Esophagus mucosa (tissue), 1 donor: ENCODE results near the gene TAS2R41. TPM values are rescaled to one million over a fixed set of nuclear protein-coding genes. Genes with fewer than 3 reads are reported as not detected.
"Not testable (repeated sequence)": the region's sequence is repeated elsewhere in the genome, so short reads cannot be mapped to it uniquely, and the experiment has no call there.

Experiments
- ATAC-seq: fragments of 200-7000 bp; cut with Tn5 transposase; one replicate; pipeline ENCODE4 v1.9.1; 2020
- total RNA-seq: library from RNA; stranded (reverse); gene quantifications from one replicate; pipeline ENCODE4 v1.2.4, GENCODE V29; 2023
- donor health status: DM: yes; HTN: yes; CAD: no.

The TAS2R41 gene
- total RNA-seq, 1 donor from 2014 or later: not detected

DNA sequence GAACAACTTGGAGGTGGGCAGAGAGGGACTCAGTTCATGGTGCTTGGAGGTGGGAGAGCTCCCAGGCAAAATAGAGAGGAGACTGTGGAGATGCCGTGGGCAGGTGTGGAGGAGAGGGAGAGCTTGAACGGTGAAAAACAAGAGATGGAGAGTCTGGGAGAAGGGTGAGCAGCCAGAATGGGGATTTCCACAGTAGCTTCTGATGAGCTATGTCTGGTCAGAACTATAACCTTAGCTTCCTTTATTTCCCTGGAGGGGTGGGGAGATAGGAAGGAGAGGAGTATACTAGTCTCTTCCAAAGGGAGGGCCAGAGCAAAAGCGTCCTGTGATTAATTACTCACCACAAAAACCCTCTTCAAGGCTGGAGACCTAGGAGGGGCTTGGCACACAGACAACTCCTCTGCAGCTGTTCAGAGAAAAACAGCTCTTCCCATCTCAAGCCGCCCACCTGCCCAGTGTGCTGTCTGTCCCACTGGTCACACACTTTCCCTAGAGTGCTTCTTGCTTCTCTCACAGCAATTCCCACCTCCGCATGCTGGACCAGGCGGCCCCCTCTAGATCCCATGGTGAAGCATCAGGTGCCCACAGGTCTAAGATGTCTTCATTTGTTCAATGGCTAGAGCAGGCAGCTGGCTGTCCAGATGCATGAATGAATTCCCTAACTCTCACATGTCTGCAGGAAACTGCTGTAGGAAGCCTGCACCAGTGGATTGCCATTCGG lies 41.9 kb downstream of the TAS2R41 start:
- no peak for ATAC-seq

DNA sequence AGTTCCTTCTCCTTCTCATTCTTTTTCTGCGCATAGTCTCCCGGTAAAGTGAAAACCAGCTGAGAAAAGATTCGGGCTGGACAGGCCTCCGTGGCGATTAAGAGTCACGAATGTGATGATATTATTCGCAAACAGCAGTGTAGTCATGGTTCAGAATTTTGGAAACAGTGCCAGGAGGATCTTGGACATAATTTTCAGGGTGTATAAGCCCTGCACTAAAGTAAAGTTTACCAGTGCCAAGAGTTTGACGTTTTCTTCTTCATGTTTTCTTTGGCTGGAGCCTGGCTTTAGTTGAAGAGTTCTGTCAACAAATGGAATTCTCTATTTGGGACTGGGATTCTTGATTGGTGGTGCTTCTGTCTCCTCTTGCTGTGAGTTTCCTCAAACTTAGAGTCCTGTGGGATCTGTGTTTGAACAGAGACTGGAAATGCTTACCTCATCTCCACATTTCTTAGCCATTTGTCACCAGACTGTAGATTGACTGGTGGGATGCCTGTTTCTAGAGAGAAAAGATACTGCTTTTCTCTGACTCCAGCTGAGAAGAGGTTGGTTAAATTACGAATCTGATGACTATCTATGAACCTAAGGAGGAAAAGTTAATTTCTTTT lies 44.7 kb downstream of the TAS2R41 start:
- not testable (repeated sequence) for ATAC-seq

Other genes with a start within 250 kb of the TAS2R41 start
- 109 TPM for gene GSTK1, start 214.4 kb upstream of the TAS2R41 start, total RNA-seq
- 0.44 TPM for gene TMEM139, start 192.9 kb upstream of the TAS2R41 start, total RNA-seq
- 28.3 TPM for gene CASP2, start 189.5 kb upstream of the TAS2R41 start, total RNA-seq
- 0.68 TPM for gene CLCN1, start 161.8 kb upstream of the TAS2R41 start, total RNA-seq
- gene FAM131B, start 115.2 kb upstream of the TAS2R41 start, total RNA-seq: 0.44 TPM
- 82.3 TPM for gene ZYX, start 96.5 kb upstream of the TAS2R41 start, total RNA-seq
- gene EPHA1, start 69.0 kb upstream of the TAS2R41 start, total RNA-seq: 79.0 TPM
- 0.32 TPM for gene TAS2R60, start 34.4 kb upstream of the TAS2R41 start, total RNA-seq
- 1.4 TPM for gene CTAGE15, start 93.9 kb downstream of the TAS2R41 start, total RNA-seq
- gene TCAF2, start 143.1 kb downstream of the TAS2R41 start, total RNA-seq: 9.8 TPM